Keratinocyte (primary cell): ENCODE data around the gene TREH. TPM values are rescaled to one million over a fixed set of nuclear protein-coding genes. Genes with fewer than 3 reads are reported as not detected.

Experiments used
- DNase-seq: peaks from one replicate; pipeline ENCODE4 v3.0.0-alpha.2; 2011; ENCODE audit warnings: low read depth, missing footprints, low spot score
- FAIRE-seq: peaks from 2 replicates; lab custom pipeline; 2011; peaks lifted over from hg19 to GRCh38; lab: Jason Lieb, UNC
- H2AFZ ChIP-seq: 2 replicates; pipeline ENCODE4 v1.6.0; 2012; ENCODE audit warnings: low read length, control low read depth, inconsistent platforms; ENCODE audit not compliant: control insufficient read depth
- H3K27ac ChIP-seq: 2 replicates; pipeline ENCODE4 v1.5.1; 2011; ENCODE audit warnings: low read length; ENCODE audit not compliant: control insufficient read depth, insufficient read depth
- H3K27me3 ChIP-seq: 3 replicates; pipeline ENCODE4 v1.6.0; 2011; ENCODE audit warnings: low read length; ENCODE audit not compliant: control insufficient read depth, insufficient read depth; ENCODE audit errors: extremely low read depth
- H3K36me3 ChIP-seq, 2 experiments: 2 replicates in 1 of 2; 3 replicates in 1 of 2; pipeline ENCODE4 v1.5.1; 2011; ENCODE audit warnings: low read length in 2 of 2, mild to moderate bottlenecking in 1 of 2; ENCODE audit not compliant: control insufficient read depth in 2 of 2, insufficient read depth in 2 of 2; ENCODE audit errors: extremely low read depth in 1 of 2
- H3K4me1 ChIP-seq: 3 replicates; pipeline ENCODE4 v1.5.1; 2011; ENCODE audit warnings: low read length; ENCODE audit not compliant: control insufficient read depth, insufficient read depth; ENCODE audit errors: extremely low read depth
- H3K4me2 ChIP-seq: 3 replicates; pipeline ENCODE4 v1.6.0; 2011; ENCODE audit warnings: low read depth, low read length; ENCODE audit not compliant: control insufficient read depth, insufficient read depth; ENCODE audit errors: extremely low read depth
- H3K4me3 ChIP-seq, 3 experiments: fragments of 200-600 bp in 1 of 3; sonication (generic) in 1 of 3; 2 replicates in 2 of 3; 3 replicates in 1 of 3; pipeline ENCODE4 v1.5.1; 2011 to 2016; ENCODE audit warnings: low read length in 3 of 3, mild to moderate bottlenecking in 3 of 3, control low read depth in 2 of 3, inconsistent platforms in 1 of 3, low read depth in 1 of 3, mixed read lengths in 1 of 3, mixed run types in 1 of 3, moderate library complexity in 1 of 3; ENCODE audit not compliant: control insufficient read depth in 2 of 3, insufficient read depth in 2 of 3; ENCODE audit errors: extremely low read depth in 1 of 3
- H3K79me2 ChIP-seq: 2 replicates; pipeline ENCODE4 v1.6.0; 2012; ENCODE audit warnings: low read length; ENCODE audit not compliant: control insufficient read depth, insufficient read depth
- H3K9ac ChIP-seq: 3 replicates; pipeline ENCODE4 v1.6.0; 2011; ENCODE audit warnings: low read length; ENCODE audit not compliant: control insufficient read depth, insufficient read depth; ENCODE audit errors: extremely low read depth
- H3K9me1 ChIP-seq: 3 replicates; pipeline ENCODE4 v1.6.0; 2011; ENCODE audit warnings: low read length; ENCODE audit not compliant: control insufficient read depth, insufficient read depth; ENCODE audit errors: extremely low read depth
- H3K9me3 ChIP-seq: 2 replicates; pipeline ENCODE4 v1.5.1; 2012; ENCODE audit warnings: low read depth, low read length; ENCODE audit not compliant: control insufficient read depth
- H4K20me1 ChIP-seq: 3 replicates; pipeline ENCODE4 v1.6.0; 2011; ENCODE audit warnings: low read length; ENCODE audit not compliant: control insufficient read depth, insufficient read depth; ENCODE audit errors: extremely low read depth
- EZH2 ChIP-seq: IDR thresholded peaks from one replicate; pipeline ENCODE4 v1.6.1; 2012; ENCODE audit warnings: inconsistent platforms, mild to moderate bottlenecking, low read length, moderate library complexity
- dilution Hi-C: fragments of 300-500 bp; cut with MboI; formaldehyde crosslinking; loops from one replicate; pipeline ENCODE4 v1.7.0; 2020; ENCODE audit warnings: low sequenced_read_pairs; ENCODE audit not compliant: extremely low pct_ligation_motif_present
- polyA plus RNA-seq, 5 experiments: library from polyadenylated mRNA; depleted of rRNA in 3 of 5; stranded (reverse) in 3 of 5; stranded (forward) in 1 of 5; unstranded in 1 of 5; fragments of >200 nt; gene quantifications; 1 replicate in 1 of 5; 2 replicates in 3 of 5; 3 replicates in 1 of 5; pipeline versions ENCODE4 v1.2.1 to v1.2.3, GENCODE V29; 2011 to 2012; ENCODE audit warnings: missing spikeins in 2 of 5, low read depth in 1 of 5, low replicate concordance in 1 of 5
- TF ChIP-seq, protein P1 (sequence below), 3 experiments: IDR thresholded peaks in 1 of 3; conservative IDR thresholded peaks in 1 of 3; optimal IDR thresholded peaks in 1 of 3; 2 replicates in 2 of 3; 3 replicates in 1 of 3; pipeline versions ENCODE3 to v1.5.1; 2011; ENCODE audit warnings: low read length in 3 of 3, mild to moderate bottlenecking in 3 of 3, moderate library complexity in 2 of 3, control low read depth in 1 of 3, inconsistent platforms in 1 of 3; ENCODE audit not compliant: insufficient read depth in 2 of 3; ENCODE audit errors: extremely low read depth in 1 of 3

Gene TREH
- polyA plus RNA-seq, 1 donor (not counting 4 experiments of a cell fraction or from before 2014, with no cell fraction given) = not detected

DNA sequence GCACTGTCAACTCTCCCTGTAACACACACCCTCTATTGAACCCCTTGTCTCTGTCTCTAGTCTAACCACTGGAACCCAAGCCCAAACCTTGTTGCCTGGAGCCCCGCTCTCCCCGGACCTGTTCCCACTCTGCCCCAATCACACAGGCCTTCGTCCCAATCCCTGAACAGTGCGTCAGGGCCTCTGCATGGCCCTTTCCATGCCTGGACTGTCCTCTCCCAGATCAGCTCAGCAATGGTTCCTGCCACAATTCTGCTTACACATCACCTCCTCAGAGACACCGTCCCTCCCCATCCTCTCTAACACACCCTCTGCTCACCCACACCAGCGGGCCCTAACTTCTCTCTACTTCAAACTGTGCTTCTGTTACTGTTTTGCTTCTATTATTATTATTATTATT is 1.5 kb downstream of the TREH start:
- H3K9me3 ChIP-seq = peaks cover 2% of the 10 kb centered on the region
- H3K79me2 ChIP-seq = no peaks in the 10 kb centered on the region
- H4K20me1 ChIP-seq = no peaks in the 10 kb centered on the region
- H3K27ac ChIP-seq = no peak overlapping the region
- H3K27me3 ChIP-seq = no peaks in the 10 kb centered on the region
- no peak overlapping the region for H3K4me2 ChIP-seq
- DNase-seq = no peak
- no peaks in the 10 kb centered on the region for H3K9me1 ChIP-seq
- TF ChIP-seq, protein P1, sequence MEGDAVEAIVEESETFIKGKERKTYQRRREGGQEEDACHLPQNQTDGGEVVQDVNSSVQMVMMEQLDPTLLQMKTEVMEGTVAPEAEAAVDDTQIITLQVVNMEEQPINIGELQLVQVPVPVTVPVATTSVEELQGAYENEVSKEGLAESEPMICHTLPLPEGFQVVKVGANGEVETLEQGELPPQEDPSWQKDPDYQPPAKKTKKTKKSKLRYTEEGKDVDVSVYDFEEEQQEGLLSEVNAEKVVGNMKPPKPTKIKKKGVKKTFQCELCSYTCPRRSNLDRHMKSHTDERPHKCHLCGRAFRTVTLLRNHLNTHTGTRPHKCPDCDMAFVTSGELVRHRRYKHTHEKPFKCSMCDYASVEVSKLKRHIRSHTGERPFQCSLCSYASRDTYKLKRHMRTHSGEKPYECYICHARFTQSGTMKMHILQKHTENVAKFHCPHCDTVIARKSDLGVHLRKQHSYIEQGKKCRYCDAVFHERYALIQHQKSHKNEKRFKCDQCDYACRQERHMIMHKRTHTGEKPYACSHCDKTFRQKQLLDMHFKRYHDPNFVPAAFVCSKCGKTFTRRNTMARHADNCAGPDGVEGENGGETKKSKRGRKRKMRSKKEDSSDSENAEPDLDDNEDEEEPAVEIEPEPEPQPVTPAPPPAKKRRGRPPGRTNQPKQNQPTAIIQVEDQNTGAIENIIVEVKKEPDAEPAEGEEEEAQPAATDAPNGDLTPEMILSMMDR (optimal IDR thresholded peaks at IDR 0.05 in 1 of 3, IDR thresholded peaks at IDR 0.05 in 1 of 3, conservative IDR thresholded peaks at IDR 0.05 in 1 of 3; ENCODE audit: extremely low read depth in 1 of 3, insufficient read depth in 2 of 3, low read length in 3 of 3) = no peak
- no peak for TF ChIP-seq EZH2
- no peak overlapping the region for H2AFZ ChIP-seq
- dilution Hi-C loops = no loop called here
- H3K9ac ChIP-seq = no peak overlapping the region
- FAIRE-seq = no peak
- H3K4me3 ChIP-seq = no peak overlapping the region
- no peaks in the 10 kb centered on the region for H3K36me3 ChIP-seq
- peaks cover 10% of the 10 kb centered on the region for H3K4me1 ChIP-seq

DNA sequence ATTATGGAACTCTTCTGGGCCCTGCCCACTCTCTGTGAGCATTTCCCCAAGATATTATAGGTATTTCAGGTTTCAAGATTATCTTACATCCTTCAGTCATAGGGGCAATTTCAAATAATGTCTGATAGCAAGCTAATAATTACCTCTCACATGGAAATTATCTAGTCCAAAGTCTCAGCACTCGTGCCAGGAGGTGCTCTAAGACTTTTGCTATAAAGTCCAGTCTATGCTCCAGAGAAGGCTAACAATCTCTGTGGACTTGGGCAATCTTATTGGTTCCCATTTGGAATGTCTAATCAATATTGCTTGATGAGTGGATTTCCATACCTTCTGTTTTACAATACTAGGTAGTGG is 5.4 kb downstream of the TREH start:
- Histone ChIP-seq H3K9me3 (peaks cover 2% of the 10 kb centered on the region), H3K79me2 (no peaks in the 10 kb centered on the region)

More for the DNA sequence above, 5.4 kb downstream of the TREH start:
- peaks cover under 1% of the 10 kb centered on the region for H3K4me1 ChIP-seq
- H4K20me1 ChIP-seq = no peaks in the 10 kb centered on the region
- H3K36me3 ChIP-seq = no peaks in the 10 kb centered on the region
- H3K9me1 ChIP-seq = no peaks in the 10 kb centered on the region
- H2AFZ ChIP-seq = no peak overlapping the region
- dilution Hi-C loops = no loop called here
- no peak overlapping the region for H3K9ac ChIP-seq
- no peak overlapping the region for H3K27ac ChIP-seq
- no peaks in the 10 kb centered on the region for H3K27me3 ChIP-seq
- DNase-seq (no peak), FAIRE-seq (no peak)
- no peak overlapping the region for H3K4me3 ChIP-seq
- TF ChIP-seq EZH2 = no peak
- TF ChIP-seq, protein P1 (optimal IDR thresholded peaks at IDR 0.05 in 1 of 3, IDR thresholded peaks at IDR 0.05 in 1 of 3, conservative IDR thresholded peaks at IDR 0.05 in 1 of 3; ENCODE audit: extremely low read depth in 1 of 3, insufficient read depth in 2 of 3, low read length in 3 of 3) = no peak
- H3K4me2 ChIP-seq = no peak overlapping the region
